HG02840 (cell line): ENCODE data around the gene MATR3.
"Not testable (repeated sequence)": the region's sequence is repeated elsewhere in the genome, so short reads cannot be mapped to it uniquely, and the experiment has no call there.

Experiments used
- ATAC-seq: cut with Tn5 transposase; IDR thresholded peaks from one replicate; pipeline ENCODE4 v1.9.1; 2021; ENCODE audit warnings: mild to moderate bottlenecking, moderate library complexity, moderate number of reproducible peaks; ENCODE audit not compliant: unreplicated experiment, low FRiP score

Gene MATR3

GRCh38 chr5:139344177-139344576, 50.6 kb downstream of the MATR3 start:
- ATAC-seq, result no peak

DNA sequence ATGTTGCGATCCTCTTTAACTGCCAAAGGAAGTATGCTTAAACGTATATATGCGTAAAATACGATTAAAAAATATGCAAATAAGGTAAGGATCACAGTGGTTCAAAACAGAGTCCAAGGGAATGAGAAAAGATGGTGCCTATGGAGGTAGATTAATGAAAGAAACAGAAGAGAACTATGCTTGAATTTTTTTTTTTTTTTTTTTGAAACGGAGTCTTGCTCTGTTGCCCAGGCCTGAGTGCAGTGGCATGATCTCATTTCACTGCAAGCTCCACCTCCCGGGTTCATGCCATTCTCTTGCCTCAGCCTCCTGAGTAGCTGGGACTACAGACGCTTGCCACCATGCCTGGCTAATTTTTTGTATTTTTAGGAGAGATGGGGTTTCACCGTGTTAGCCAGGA, 51.9 kb downstream of the MATR3 start:
- ATAC-seq, result not testable (repeated sequence)

GRCh38 chr5:139347863-139348262, 54.3 kb downstream of the MATR3 start:
- not testable (repeated sequence) for ATAC-seq

DNA sequence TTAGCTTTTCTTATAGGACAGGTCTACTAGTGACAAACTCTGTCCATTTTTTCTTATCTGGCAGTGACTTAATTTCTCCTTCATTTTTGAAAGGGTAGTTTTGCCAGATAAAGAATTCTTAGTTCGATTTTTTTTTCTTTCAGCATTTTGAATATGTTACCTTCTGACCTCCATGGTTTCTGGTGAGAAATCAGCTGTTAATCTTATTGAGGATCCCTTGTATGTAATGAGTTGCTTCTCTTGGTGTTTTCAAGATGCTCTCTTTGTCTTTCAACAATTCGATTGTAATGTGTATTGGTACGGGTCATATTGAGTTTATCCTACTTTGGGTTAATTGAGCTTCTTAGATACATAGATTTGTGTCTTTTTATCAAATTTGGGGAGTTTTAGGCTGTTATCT, 60.6 kb downstream of the MATR3 start:
- no peak for ATAC-seq

GRCh38 chr5:139355900-139356299, 62.4 kb downstream of the MATR3 start:
- ATAC-seq, result not testable (repeated sequence)

- no peak for ATAC-seq
Observed at GRCh38 chr5:139358064-139358463, 64.5 kb downstream of the MATR3 start.

DNA sequence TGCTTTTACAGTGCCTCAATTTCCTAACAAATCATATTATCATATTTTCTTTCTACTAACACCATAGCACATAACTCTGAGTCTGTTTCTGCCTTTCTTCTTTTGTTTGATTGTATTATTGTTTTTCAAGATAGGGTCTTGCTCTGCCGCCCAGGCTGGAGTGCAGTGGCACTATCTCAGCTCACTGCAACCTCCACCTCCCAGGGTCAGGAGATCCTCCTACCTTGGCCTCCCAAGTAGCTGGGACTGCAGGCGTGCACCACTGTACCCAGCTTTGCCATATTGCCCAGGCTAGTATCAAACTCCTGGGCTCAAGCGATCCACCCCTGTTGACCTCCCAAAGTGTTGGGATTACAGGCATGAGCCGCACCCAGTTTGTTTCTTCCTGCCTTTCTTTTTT, 66.8 kb downstream of the MATR3 start:
- no peak for ATAC-seq

GRCh38 chr5:139361835-139362429, 68.4 kb downstream of the MATR3 start:
- ATAC-seq, result no peak

GRCh38 chr5:139363937-139364336, 70.4 kb downstream of the MATR3 start:
- ATAC-seq, result no peak

- no peak for ATAC-seq
Observed at GRCh38 chr5:139364466-139364865, 70.9 kb downstream of the MATR3 start.

- no peak for ATAC-seq
Observed at GRCh38 chr5:139368613-139369012, 75.1 kb downstream of the MATR3 start.

DNA sequence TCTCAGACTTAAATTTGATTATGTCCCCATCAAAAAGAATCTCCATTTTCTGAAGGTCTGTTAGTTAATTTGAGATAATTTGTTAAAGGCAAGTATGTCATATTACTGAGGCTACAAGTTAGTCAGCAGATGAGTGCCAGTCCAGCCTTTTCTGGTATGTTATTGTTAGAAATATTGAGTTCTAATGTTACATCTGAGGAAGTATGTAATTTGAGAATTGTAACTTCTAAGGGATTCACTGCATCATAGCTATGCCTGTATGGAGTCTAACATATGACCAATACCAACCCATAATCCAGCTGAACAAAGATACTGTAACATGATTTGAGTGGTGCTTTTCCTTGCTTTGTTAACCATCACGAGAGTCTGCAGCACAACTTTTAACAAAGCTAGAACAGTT, 75.6 kb downstream of the MATR3 start:
- ATAC-seq, result no peak

GRCh38 chr5:139371482-139372435, 78.2 kb downstream of the MATR3 start:
- ATAC-seq, result no peak

DNA sequence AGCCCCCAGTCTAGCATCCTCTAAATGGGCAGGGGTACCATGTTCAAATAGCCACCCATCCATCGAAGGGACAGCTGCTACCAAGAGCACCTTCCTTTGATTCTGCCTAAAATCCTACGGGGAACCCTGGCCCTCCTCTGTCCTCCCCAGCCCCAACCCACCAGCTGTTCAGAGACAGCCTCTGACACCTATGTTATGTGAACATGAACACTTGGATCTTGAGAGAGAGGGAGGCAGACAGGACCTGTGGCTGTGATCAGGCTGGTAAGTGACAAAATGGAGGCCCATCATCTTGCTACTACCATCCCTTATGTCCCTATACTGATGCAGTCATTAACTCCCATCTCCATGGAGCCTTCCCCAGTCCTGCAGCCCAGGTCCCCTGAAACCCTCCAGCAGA, 81.4 kb downstream of the MATR3 start:
- ATAC-seq, result no peak

GRCh38 chr5:139376364-139376763, 82.8 kb downstream of the MATR3 start:
- no peak for ATAC-seq

DNA sequence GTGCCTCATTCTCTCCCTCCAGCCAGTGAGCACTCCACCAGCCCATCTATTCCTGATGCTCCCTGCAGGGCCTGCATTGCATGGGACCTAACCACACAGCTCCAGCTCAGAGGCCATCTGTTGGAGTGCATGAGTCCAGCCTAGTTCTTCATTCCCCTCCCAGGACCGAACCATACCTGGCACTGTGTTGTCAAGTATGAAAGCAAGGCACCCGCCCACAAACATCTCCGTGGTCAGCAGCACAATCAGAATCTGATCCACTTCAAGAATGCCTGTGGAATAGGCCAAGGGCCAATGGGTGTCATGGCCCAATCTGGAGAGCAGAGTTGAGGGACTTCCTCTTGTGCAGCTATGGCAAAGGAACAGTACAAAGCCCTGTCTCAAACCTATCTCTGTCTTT, 83.7 kb downstream of the MATR3 start:
- no peak for ATAC-seq

- no peak for ATAC-seq
Observed at GRCh38 chr5:139378101-139378825, 84.7 kb downstream of the MATR3 start.

DNA sequence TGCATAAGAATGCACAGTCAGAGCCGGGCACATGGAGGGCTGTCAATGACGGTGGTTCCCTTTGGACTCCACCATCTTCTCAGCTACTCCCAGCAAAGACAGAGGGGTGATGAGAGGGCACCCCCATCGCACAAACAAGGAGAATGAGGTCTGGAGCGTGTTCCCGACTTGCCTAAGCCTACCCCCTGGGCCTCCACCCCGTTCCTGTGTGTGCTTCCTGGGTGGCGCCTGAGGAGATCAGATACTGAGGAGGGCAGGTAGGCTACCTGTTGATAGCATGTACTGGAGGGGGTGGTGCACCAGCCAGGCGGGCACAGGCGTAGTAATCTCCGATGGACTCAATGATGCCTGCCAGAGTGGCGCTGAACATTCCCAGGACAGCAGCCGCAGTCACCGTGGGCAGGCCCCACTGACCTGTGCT, 85.4 kb downstream of the MATR3 start:
- ATAC-seq, result no peak

DNA sequence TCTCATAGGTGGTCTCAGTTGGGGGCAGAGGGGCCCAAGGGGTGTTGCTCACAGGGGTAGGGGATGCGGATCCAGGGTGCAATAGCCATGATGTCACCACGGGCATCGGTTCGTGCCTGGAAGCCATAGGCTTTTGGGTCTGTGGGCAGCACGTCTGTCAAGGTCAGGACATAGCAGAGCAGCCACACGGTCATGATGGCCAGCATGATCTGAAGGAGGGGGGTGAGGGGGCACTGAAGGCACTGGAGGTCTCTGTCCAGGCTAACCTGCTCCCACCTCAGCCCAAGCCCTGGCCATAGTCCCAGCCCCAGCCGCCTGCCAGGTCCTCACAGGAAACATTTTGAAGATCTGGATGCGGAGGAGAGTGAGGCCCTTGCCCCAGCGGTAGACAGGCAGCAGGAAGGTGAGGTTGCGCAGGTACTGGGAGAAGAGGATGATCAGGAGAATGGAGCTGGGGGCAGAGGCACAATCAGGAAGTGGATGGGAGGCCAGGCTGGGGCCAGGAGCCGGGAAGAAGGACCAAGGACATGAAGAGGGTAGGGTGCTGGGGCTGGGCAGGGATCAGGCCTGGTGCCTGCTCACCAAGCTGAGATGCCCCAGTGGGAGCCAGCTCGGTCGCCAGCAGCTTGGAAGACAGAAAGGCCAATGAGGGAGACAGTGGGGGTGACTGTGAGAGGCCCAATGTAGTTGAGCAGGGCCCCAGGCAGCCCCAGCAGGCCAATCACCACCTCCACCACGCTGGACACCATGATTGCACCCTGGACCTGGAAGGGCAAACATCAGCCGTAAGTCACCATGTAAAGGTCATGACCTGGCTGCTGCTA, 86.3 kb downstream of the MATR3 start:
- no peak for ATAC-seq
